GM19351 (cell line): ENCODE data around the gene PEPD.

Experiments used
- ATAC-seq: cut with Tn5 transposase; IDR thresholded peaks from one replicate; pipeline ENCODE4 v1.9.1; 2021; ENCODE audit warnings: mild to moderate bottlenecking, moderate library complexity; ENCODE audit not compliant: unreplicated experiment

Gene PEPD

GRCh38 chr19:33339016-33339984, 182.3 kb downstream of the PEPD start:
- ATAC-seq = no peak
